Measurements from ENCODE around the gene IRX6. TPM values are rescaled to one million over a fixed set of nuclear protein-coding genes. Genes with fewer than 3 reads are reported as not detected.

Gene IRX6
- total and polyA plus RNA-seq, 2 donors (not counting 3 experiments of a cell fraction or from before 2014, with no cell fraction given), result not detected

- Histone ChIP-seq H3K36me3 (ENCODE audit: control insufficient read depth in 2 of 2, extremely low read depth in 1 of 2, insufficient read depth in 2 of 2, low read length in 2 of 2) (no peaks in the 10 kb centered on the region), H2AFZ (ENCODE audit: low read depth, low read length) (no peak overlapping the region), H3K27me3 (ENCODE audit: control insufficient read depth in 2 of 2, insufficient read depth in 2 of 2, low read length in 2 of 2) (no peaks in the 10 kb centered on the region), H3K79me2 (ENCODE audit: control insufficient read depth, insufficient read depth, low read length) (no peaks in the 10 kb centered on the region), H4K20me1 (replicated peaks; ENCODE audit: control insufficient read depth, extremely low read depth, insufficient read depth, low read length) (no peaks in the 10 kb centered on the region), H3K27ac (ENCODE audit: insufficient read depth, low read depth, low read length) (no peak overlapping the region), H3K9me3 (replicated peaks; ENCODE audit: control insufficient read depth, insufficient read depth, low read length) (no peaks in the 10 kb centered on the region), H3K4me2 (ENCODE audit: insufficient read depth, low read length) (no peak overlapping the region), H3K4me1 (ENCODE audit: control insufficient read depth, extremely low read depth, insufficient read depth, low read length) (no peaks in the 10 kb centered on the region), H3K4me3 (replicated peaks in 1 of 3; ENCODE audit: insufficient read depth in 1 of 3, low read depth in 1 of 3, low read length in 3 of 3) (no peak overlapping the region), H3K9ac (replicated peaks; ENCODE audit: extremely low read depth, insufficient read depth, low read length) (no peak overlapping the region), H3K9me1 (replicated peaks; ENCODE audit: control insufficient read depth, extremely low read depth, insufficient read depth, low read length) (no peaks in the 10 kb centered on the region)
- BruUV-seq (replicated peaks), result no TSS peak
- intact Hi-C loops (cut with micrococcal nuclease) (no loop called here), dilution Hi-C loops (cut with MboI; ENCODE audit: extremely low pct_ligation_motif_present, low sequenced_read_pairs) (no loop called here)
- TF ChIP-seq JUN (IDR thresholded peaks at IDR 0.05; ENCODE audit: borderline replicate concordance, insufficient read depth, insufficient read length, low read depth), result no peak
- POLR2A ChIA-PET, result no interaction called here
- DNase-seq (ENCODE audit: low read depth, low spot score), result no peak
- CTCF ChIA-PET, result interaction anchor here (1.1 to 1.6 kb wide), 2 partner anchors 20 to 113 kb away, joined by 3 to 4 read pairs; no protein-coding TSS in a partner anchor
- FAIRE-seq, result no peak
Observed at GRCh38 chr16:55351936-55352335, 27.9 kb downstream of the IRX6 start.

- intact Hi-C loops (cut with micrococcal nuclease) (no loop called here), dilution Hi-C loops (cut with MboI; ENCODE audit: extremely low pct_ligation_motif_present, low sequenced_read_pairs) (no loop called here)
- H3K27me3 ChIP-seq (ENCODE audit: control insufficient read depth in 2 of 2, insufficient read depth in 2 of 2, low read length in 2 of 2), result no peaks in the 10 kb centered on the region
- no peaks in the 10 kb centered on the region for H3K4me1 ChIP-seq (ENCODE audit: control insufficient read depth, extremely low read depth, insufficient read depth, low read length)
- ChIA-PET POLR2A (no interaction called here), CTCF (no interaction called here)
- FAIRE-seq (no peak), DNase-seq (ENCODE audit: low read depth, low spot score) (no peak)
- TF ChIP-seq GATA2 (IDR thresholded peaks at IDR 0.05; ENCODE audit: insufficient read depth, insufficient read length, low read depth, low read length), result no peak
- TF ChIP-seq EZH2 (IDR thresholded peaks at IDR 0.05; ENCODE audit: borderline replicate concordance, low read depth, low read length, severe bottlenecking), result no peak
- TF ChIP-seq POLR2AphosphoS5 (IDR thresholded peaks at IDR 0.05; ENCODE audit: insufficient read depth, low read depth, low read length), result no peak
- TF ChIP-seq MAX (IDR thresholded peaks at IDR 0.05; ENCODE audit: insufficient read depth, insufficient read length), result no peak
- no peak for TF ChIP-seq JUN (IDR thresholded peaks at IDR 0.05; ENCODE audit: borderline replicate concordance, insufficient read depth, insufficient read length, low read depth)
- no peak for TF ChIP-seq MYC (IDR thresholded peaks at IDR 0.05; ENCODE audit: low read depth, low read length)
- TF ChIP-seq POLR2A (IDR thresholded peaks at IDR 0.05; ENCODE audit: low read depth, low read length), result no peak
- TF ChIP-seq CTCF (IDR thresholded peaks at IDR 0.05; ENCODE audit: extremely low read depth in 1 of 2, insufficient read depth in 1 of 2, low read depth in 1 of 2, low read length in 2 of 2), result no peak
- TF ChIP-seq FOS (IDR thresholded peaks at IDR 0.05; ENCODE audit: borderline replicate concordance, insufficient read depth, low read length), result no peak
- H3K4me2 ChIP-seq (ENCODE audit: insufficient read depth, low read length), result no peak overlapping the region
- no peaks in the 10 kb centered on the region for H4K20me1 ChIP-seq (replicated peaks; ENCODE audit: control insufficient read depth, extremely low read depth, insufficient read depth, low read length)
- no TSS peak for BruUV-seq (replicated peaks)
- H3K9ac ChIP-seq (replicated peaks; ENCODE audit: extremely low read depth, insufficient read depth, low read length), result no peak overlapping the region
- H3K9me1 ChIP-seq (replicated peaks; ENCODE audit: control insufficient read depth, extremely low read depth, insufficient read depth, low read length), result no peaks in the 10 kb centered on the region
- no peaks in the 10 kb centered on the region for H3K36me3 ChIP-seq (ENCODE audit: control insufficient read depth in 2 of 2, extremely low read depth in 1 of 2, insufficient read depth in 2 of 2, low read length in 2 of 2)
- H2AFZ ChIP-seq (ENCODE audit: low read depth, low read length), result no peak overlapping the region
- H3K4me3 ChIP-seq (replicated peaks in 1 of 3; ENCODE audit: insufficient read depth in 1 of 3, low read depth in 1 of 3, low read length in 3 of 3), result no peak overlapping the region
- H3K27ac ChIP-seq (ENCODE audit: insufficient read depth, low read depth, low read length), result no peak overlapping the region
- no peaks in the 10 kb centered on the region for H3K79me2 ChIP-seq (ENCODE audit: control insufficient read depth, insufficient read depth, low read length)
- no peaks in the 10 kb centered on the region for H3K9me3 ChIP-seq (replicated peaks; ENCODE audit: control insufficient read depth, insufficient read depth, low read length)
Observed at GRCh38 chr16:55357241-55357640, 33.2 kb downstream of the IRX6 start.

Measured in endothelial cell of umbilical vein (primary cell).